Activated naive CD8-positive, alpha-beta T cell treated with anti-CD3 and anti-CD28 coated beads, Interleukin-2, amount 50 U/mL, for 16 hours (primary cell): ENCODE measurements around the gene KIRREL3.

Source experiments
- DNase-seq: peaks from one replicate; pipeline ENCODE4 v3.0.0-alpha.2; 2020; ENCODE audit warnings: low read depth, low spot score

KIRREL3 gene

DNA sequence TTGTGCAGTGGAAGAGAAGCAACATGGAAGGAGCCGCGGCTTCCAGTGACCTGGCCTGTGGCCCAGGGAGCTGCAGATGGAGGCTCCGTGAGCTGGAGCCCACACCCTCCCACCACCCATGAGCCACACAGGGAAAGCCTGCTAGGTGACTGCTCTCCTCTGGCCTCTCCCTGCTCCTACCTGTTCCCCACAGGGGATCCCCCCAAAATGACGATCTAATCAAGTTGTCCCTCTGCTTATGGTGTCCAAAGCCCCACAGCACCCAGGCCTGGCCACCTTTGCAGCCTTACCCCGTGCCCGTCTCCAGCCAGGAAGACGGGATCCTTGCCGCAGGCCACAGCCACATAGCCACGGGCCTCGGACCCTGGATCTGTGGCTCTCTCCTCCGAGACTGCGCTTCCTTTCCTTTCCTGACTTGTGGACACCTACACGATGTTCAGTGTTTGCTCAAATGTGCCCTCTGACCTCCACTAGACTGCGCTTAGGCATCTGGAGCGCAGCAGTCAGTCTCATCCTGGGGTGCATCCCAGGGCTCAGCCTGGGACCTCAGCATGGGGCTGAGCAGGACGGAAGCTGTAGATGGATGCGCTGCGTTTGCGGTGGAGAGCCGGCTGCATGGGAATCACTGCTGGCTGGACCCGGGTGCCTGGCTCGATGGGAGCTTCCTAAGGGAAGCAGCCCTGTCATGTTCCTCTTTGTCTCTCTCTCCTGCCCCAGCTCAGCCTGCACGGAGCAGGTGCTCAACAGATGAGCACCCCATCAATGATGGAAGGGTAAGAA lies 511.8 kb downstream of the KIRREL3 start:
- DNase-seq, result no peak

DNA sequence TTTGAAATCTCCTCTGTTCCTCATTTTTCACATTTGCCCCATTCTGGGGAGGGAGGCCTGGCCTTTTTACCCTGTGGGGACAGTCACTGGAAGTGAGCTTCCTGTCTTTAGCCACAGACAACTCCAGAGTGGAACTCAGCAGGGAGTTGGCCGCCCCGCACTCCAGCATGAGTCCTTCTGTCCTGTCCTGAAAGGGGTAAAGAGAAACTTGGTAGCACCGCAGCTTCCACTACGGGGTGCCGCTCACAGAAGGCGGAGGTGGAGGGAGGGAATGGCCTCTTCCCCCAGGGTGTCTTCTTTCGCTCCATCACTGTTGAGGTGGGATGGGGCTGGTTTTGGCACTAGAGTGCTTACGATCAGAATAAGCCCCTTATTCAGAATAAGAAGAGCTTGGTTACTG lies 512.9 kb downstream of the KIRREL3 start:
- DNase-seq, result no peak

DNA sequence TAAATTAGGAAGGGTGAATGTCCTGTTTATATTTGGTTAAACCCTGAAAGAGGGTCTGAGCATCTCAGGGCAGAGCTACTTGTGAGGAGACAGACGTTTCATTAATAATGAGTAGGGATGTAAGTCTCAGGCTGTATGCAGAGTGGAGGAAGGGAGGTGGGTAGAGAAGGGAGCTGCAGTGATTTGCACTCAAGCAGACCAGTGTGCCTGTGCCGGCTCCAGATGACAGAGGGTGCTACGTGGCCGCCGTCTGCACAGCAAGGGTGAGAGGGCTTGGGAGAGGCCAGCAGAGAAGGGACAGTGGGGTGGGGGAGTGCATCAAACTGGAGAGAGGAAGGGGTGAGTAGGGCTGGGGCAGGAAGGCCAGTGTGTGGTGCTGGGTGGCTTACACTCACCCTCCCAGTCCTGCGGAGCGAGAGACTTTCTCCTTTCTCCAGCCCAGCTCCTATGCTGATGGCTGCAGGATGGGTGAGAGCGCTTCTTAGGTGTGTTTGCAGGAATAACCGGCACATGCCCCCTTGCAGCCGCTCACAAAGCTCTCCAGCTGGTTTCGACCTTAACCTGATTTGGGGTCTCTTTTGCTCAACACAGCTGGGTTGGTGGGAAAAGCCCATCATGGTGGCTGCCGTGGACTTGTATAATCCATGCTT lies 514.5 kb downstream of the KIRREL3 start:
- DNase-seq, result no peak

DNA sequence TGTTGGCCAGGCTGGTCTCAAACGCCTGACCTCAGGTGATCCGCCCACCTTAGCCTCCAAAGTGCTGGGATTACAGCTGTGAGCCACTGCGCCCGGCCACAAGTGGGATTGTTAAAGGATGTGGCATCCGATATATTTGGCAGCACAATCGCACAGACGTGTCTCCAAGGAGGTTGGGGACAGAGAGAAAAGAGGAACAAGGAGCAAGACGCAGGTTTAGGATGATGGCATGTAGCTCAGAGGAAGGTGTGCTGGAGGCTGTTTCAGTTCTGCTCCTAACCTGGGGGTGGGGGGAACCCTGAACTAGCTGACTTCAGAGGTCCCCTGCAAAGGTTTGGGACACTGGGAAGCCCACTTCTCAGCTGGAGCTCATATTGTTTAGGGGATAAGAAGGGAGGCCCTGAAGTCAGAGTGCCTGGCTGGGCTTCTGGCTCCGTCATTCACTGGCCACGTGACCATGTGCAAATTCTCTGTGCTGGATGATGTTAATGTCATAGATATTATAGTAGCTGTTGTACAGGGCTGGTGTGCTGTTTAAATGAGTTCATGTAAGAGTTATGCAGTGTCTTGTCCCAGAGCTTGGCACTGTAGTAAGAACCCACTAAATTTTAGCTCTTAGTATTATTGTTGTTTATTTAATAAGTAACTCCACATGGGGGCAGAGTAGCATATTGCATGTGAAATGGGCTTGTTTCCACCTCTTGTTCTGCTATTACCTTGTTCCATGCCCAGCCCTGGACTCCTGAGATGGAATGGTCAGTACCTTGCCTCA lies 515.4 kb downstream of the KIRREL3 start:
- DNase-seq, result no peak

DNA sequence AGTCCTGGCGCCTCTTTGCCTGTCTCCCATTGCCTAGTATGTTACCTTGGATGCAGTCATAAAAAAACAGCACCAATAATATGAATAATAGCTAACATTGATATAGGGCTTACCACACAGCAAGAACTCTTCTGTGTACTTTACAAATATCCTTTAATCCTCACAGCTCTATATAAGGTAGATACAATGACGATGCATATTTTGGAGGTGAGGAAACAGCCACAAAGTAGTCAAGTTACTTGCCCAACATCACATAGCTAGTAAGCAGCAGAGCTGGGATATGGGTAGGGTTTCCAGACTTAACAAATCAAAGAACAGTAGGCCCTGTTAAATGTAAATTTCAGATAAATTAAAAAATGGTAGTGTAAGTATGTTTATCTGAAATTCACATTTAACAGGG lies 516.3 kb downstream of the KIRREL3 start:
- no peak for DNase-seq

DNA sequence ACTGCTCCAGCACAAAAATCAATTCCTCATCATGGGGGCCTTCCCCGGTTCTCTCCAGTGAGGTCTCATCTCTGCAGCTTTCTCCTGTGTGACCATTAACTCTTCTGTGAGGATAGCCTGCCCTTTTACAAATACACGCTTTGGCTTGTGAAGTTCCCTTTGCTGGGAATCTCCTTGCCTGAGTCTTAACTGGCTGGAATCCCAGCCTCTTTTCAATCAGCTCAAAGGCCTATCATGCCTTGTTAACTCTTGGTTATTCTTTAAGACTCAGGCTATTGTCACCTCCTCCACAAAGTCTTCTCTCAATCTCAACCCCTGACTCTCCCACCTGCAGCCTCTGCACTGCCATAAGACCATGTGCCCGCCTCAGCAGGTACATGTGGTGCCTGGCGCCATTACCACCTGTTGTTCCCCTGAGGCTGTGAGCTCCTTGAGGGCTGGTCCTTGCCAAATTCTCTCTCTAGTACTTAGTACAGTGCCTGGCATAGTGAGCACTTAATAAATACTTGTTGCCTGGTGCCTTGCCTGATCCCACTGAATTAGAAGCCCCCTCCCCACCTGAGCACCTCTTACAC lies 516.9 kb downstream of the KIRREL3 start:
- DNase-seq, result no peak

DNA sequence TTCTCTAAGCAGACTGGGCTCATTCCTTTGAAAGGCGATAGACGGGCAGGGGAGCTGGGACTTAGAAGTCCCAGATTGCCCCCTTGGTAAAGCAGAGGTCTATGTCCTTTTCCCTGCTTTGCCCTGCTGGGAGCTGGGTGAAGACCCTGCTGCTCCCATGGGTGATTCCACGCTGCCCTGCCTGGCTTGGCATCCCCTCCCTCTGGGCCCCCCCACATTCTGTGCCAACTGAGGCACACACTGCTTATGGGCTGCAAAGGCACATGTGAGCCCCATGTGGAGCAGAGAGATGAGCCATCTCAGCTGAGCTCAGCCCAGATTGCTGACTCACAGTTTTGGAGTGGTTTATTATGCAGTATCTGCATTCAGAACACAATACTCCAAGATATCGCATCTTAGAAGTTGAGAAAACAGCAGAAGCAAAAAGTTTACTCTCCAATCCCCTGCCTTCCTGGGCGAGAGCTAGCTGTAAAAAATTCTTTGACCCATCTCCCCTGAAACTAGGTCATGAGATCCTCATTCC lies 517.9 kb downstream of the KIRREL3 start:
- no peak for DNase-seq

DNA sequence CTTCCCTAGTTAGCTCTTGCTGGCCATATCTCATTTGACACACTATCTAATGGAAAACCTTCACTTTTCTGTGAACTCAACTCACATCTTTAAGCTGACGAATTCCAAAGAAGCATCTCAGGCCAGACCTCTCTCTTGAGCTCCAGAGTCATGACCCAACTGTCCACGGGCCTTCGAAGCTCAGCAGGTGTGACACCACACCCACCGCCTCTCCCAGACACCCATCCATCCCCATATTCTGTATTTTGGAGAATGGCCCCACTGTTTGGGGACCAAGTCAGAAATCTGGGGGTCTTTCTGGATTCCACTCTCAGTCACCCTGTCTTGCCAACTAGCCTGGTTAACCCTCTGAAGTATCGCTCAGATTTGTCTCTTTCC lies 519.3 kb downstream of the KIRREL3 start:
- DNase-seq, result no peak

DNA sequence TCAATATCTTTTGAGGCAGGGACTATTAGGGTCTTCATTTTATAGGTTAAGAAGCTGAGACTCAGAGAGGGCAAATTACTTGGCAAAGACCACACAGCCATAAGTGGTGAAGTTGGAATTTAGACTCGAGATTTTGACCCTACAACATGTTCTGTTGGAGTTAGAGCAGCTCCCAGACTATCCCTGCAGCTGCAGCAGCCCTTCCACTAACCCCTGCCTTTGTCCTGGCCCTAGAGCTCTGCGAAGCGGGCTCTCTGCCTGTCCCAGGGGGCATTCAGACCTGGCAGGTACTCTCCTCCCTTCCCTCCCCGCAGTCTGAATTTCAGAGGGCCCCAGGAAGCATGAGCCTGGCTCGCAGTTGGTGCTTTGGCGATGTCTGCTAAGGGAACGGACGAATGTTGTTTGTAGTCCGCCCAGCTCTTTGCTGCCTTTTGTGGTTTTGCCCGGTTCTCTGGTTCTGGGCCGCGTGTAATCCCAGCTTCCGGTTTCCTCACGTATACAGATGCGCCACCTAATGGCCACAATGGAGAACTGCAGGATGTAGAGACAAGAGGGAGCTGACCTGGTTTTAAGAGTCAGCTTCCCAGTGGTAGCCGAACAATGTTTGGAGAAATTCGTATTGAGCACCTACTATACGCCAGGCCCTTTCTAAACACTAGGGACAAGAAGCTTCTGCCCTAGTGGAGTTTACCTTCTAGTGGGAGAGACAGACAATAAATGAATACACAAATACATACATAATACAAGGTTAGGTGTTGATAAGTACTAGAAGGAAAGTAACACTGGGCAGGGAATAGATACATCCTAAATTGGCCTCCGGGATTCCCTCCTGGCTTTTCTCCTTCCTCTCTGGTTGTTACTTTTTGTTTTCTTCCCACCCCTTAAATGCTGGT lies 519.9 kb downstream of the KIRREL3 start:
- peak; percentile 13 for DNase-seq

DNA sequence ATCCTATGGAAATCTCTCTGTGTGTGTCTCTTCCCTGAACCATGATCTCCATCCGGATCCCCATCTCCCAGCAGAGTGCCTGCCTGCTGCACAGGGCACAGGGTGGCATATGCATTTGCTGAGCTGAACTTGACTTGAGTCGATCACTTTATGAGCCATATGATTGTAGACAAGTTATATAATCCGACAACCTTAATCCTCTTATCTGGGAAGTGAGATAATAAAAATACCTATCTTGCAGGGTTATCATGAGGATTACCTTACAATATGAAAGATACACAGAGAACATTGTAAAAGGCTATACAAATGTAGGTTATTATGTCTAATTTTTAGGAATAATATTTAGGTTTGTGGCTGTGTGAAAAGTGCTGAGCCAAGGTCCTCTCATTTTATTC lies 520.6 kb downstream of the KIRREL3 start:
- no peak for DNase-seq

DNA sequence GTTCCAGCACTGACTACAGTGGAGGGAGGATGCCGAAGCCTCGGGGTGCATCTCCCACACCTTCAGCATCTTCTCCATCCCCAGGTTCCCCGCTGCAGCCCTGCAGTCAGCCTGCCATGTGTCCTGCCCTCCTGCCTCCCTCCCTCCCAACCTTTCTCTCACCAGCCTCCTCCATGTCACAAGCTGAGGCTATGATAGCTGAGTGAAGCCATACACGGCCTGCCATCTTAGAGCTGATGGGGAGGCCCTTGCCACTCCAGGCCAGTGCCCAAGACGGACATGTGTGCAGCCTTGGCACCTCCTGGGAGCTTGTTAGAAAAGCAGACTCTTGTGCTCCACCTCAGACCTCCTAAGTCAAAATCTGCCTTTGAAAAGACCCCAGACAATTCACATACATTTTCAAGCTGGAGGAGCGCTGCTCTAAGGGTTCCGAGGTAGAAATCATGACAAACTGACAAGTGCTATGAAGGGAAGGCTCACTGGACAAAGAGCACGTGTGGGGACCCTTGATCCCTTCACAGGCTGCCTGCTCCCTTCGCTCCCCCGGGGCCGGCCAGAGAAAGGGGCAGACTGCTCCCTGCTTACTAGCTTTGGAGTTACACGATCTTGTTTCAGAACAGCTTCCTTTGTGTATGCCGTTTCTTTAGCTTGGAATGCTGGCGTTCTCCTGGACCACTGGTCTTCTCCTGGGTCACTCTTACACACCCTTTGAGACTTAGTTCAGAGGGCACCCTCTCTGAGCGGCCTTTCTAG lies 521.2 kb downstream of the KIRREL3 start:
- DNase-seq, result no peak

DNA sequence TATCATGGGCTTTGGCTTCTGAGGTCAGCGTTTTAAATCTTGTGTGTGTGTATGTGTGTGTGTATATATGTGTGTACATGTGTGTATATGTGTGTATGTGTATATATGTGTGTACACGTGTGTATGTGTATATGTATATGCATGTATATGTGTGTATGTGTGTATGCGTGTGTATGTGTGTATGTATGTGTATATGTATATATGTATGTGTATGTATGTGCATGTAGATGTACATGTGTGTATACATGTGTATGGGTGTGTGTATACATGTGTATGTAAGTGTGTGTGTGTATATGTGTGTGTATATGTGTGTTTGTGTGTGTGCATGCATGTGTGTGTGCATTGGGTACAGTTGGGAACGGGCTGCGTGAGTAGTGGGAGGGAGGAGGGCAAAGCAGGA lies 522.1 kb downstream of the KIRREL3 start:
- DNase-seq, result no peak

DNA sequence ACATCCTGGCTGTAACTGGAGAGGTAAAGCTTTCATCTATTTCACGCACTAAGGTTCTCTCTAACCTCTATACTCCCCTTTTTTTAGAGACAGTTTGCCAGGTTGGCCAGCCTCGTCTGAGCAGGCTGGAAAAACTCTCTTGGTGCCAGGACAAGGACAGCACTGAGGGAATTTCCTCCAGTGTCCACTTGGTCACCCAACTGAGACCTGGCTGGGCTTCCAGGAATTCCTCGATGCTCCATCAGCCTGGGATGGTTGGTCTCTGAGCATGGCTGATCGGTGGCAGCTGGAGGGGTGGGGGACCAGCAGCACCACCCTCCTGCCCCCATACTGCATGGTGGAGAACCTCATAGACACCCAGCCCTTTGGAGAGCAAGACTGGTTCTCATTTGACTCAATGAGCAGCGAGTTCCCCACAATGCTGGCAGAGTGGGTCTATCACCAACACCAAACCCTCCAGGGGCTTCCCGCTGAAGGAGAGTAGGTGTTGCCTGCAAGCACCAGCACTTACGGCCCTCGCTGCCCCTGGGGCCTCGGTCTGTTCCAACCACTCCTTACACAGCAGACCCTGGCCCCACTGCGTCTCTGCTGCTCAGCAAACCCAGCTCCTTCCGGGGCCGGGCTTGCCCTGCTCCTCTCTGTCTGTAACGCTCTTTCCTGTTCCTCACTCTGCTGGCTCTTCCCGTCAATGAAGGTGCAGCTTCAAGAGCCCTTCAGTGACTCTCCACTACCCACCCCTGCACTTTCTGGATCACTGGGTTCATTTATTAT lies 522.9 kb downstream of the KIRREL3 start:
- DNase-seq, result no peak

DNA sequence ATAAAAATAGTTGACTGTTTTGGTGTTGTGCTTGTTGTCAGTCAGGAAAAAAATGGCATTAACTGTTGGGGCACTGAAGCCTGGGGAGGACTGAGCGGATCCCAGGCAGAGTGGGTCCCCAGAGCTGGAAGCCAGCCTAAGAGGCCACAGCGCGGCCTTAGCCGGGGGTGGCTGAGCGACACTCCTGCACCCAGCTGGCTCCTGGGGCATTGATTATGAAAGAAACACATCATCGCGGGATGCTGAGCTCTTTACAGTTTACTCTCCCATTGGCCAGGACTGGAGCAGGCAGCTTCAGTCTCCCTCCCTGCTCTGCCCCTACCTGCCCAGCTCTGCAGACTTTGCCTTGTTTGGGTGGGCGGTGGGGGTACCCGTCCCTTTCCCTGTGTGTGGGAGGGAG lies 523.6 kb downstream of the KIRREL3 start:
- no peak for DNase-seq

DNA sequence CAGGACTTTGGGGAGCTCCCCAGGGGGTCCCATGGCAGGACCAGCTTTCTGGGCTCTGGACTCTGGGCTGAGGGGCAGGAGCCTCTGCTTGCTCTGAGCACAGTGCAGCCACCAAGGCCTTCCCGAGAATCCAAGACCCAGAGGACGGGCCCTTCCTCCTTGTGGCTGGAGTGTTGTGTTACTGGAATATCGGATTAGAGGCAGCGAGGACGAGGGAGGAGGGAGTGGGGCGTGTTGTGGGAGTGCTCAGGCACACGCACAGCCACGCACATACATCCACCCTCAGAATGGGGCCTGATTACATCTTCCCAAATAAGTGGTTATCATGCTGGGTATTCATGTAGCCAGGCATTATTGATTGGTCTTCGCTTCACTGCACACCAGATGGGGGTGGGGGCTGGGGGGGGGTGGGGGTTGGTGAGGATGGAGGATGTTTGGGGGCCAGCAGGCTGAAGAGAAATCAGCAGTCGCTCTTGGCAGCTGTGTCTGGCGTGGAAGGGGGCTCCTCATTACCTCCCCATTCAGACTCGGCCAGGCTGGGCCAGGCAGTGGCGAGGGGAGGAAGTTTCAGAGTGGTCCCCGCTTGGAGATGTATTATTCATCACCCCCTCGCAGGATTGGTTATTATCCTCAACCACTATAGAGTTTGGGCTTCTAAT lies 524.2 kb downstream of the KIRREL3 start:
- no peak for DNase-seq

DNA sequence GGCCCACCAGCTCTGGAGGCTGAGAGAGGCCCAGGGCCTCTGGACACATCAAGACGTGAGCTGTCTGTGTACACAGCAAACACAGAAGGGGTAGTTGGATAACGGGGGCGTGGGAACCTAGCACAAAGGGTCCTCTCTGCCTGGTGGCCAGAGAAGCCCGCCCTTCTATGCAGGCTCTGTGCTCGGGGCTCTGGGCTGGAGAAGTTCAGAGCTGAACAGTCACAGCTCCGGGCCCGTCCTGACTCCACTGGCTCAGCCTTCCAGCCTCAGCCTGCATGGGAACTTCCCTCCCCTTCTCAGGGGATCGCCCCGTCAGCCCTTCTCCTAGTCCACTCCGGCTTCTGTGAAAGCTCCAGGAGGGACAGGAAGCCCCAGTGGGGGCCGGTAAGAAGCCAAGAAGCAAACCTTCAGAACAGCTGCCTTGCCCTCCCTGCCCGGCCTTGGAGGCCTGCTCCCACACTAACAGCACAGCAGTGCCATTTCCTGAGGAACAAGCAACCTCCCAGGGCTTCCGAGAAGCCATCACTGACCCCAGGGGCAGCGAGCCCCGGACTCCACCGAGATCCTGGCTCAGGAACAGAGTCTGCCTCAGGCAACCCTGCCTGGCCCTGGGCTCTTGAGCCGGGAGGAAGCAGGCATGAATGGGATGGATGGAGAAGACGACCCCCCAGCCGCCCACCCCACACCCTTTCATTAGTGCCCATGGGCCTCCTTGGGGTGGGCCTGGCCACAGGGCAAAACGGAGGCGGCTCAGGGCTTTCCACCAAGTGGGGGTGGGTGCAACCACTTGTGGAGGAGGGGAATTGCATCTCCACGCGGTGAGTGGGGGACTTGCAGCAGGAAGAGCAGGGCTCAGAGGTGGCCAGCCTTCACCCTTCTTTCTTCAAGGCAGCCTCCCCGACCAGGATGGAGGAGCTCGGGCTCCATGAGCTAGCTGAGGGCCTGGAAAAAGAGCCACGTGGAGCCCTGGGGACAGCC lies 525.3 kb downstream of the KIRREL3 start:
- no peak for DNase-seq

DNA sequence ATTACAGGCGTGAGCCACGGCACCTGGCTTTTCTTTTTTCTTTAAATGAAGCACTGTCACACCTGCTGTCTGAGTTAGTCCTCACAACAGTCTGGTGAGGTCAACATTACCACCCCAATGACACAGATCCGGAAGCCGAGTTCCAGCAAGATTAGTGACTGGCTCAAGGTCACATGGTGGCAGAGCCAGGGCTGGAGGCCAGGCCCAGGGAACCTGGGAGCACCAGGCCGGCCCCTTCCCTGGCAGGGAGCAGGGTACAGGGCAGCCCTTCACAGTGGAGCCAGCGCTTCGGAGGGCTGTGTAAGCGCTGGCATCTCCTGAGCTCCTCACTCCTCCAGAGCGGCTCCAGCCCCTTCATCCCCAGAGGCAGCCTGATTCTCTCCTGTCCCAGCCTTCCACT lies 526.4 kb downstream of the KIRREL3 start:
- no peak for DNase-seq

DNA sequence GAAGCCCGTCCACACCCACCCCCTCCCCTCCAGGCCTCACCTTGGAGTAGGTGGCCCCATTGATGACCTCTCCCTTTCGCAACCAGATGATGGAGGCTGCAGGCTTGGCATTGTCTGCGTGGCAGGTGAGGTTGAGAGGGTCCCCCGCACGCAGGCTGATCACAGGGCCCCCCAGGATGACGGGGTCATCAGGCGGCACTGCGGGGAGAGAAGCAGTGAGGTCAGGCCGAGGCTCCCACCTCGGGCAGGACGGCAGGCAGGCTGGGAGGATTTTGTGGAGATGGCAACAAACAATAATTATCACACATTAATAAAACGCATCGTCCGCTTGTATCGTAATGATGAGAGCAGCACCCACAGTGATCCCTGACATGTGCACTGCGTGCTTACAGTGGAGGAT lies 527.3 kb downstream of the KIRREL3 start:
- DNase-seq, result no peak
